ENCODE results near the gene GMEB2.
"Not testable (repeated sequence)": the region's sequence is repeated elsewhere in the genome, so short reads cannot be mapped to it uniquely, and the experiment has no call there.

GMEB2 gene

DNA sequence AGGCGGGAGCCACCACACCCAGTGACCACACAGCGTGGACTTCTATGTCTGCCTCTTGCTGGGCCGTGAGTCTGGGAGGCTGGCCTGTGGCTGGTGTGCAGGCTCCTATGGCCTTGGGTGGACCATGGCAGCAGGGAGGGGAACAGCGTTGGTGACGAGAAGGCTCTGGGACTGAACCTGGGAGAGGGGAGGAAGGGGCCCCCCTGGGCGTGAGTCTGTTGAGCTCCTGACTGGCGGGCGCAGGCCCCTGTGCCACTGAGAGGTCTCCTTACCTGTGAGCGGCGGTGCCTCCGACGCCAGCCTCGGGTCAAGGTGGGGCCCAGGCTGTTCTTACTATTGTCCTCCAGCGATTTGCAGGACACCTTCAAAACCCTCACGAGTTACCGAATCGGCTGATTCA lies 40.1 kb downstream of the GMEB2 start:
- no peak for DNase-seq

DNA sequence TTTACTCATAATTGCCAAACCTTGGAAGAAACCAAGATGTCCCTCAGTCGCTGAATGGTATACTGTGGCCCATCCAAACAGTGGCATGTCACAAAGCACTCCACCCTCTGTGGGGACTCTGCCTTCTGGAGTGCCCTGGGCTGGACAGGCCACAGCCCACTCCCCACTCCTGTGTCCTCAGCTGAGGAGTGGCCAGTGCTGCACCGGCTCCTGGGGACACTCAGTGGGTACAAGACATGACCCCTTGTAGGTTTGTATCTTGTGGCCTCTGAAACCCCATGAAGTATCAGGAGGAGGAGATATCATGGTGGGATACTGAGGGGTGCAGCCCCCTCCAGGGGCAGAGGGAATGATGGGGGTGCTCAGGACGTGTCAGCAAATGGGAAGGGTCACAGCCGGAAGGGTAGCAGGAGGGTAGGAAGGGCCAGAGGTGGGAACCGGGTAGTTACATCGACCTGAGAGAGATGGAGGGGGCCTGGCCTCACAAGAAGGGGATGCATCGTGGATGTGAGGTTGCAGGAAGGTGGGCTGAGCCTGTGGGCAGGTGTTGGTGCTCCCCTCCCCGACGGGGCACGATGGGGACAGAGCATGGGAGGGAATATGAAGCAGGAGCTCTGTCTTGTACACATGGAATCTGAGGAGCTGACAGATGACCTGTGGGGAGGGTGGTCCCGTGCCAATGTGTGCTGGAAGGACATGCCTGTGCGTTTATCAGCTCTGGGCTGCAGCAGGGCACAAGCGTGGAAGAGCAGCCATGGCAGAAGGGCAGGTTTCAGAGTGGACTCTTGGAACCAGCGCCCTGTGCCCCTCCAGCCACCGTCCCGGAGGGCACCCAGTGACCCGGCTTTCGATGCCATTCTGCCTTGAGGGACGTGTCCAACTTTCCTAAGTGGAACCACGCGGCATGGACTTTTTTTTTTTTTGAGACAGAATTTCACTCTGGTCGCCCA lies 41.0 kb downstream of the GMEB2 start:
- DNase-seq = no peak

DNA sequence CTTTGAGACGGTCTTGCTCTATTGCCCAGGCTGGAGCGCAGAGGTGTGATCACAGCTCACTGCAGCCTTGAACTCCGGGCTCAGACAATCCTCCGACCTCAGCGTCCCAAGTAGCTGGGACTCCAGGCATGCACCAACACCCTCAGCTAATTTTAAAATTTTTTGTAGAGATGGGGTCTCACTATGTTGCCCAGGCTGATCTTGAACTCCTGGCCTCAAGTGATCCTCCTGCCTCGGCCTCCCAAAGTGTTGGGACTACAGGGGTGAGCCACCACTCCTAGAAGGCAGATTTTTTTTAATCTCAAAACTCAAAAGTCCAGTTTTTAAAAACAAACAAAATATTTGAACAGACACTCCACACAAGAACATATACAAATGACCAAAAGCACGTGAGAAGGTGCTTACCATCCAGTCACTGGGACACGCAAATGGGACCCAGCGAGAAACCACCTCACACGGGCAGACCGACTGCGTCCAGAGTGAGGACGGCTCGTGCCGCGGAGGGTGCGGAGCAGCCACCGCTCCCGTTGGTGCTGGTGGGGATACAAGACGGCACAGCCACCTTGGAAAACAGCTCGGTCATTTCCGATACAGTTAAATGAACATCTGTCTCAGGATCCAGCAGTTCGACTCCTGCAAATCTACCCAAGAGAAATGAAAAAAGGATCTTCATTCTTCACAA lies 44.4 kb downstream of the GMEB2 start:
- DNase-seq = no peak

DNA sequence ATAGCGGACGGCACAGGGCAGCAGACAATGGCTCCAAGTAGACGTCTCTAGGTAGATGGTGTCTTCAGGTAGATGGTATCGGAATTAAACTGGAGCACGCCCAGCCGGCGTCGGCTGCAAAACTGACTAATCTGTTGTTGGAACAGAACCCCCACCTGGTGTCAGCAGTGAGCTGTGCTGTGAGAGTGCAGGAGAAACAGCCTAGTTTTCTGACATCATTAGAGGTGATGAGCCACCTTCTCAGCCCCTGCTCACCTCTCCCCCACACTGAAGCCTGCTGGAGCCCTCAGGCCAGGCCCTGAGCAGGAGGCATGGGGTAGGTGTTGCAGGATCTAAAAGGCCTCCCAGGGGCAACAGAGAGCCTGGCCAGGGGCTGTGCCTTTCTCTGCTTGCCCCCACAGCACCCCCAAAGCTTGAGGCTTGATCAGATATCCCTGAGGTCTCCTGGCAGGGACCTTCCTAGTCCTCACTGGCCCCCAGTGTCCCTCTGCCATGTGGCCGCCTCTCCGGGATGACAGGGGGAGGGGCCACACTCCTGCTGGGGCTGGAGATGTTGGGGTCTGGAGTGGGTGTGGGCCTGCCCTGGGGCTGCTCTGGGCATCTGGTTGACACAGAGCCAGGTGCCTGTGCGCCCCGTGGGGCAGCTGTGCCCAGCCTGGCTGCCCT lies 46.0 kb downstream of the GMEB2 start:
- DNase-seq = peak in 1 of 2 experiments; percentile 56

DNA sequence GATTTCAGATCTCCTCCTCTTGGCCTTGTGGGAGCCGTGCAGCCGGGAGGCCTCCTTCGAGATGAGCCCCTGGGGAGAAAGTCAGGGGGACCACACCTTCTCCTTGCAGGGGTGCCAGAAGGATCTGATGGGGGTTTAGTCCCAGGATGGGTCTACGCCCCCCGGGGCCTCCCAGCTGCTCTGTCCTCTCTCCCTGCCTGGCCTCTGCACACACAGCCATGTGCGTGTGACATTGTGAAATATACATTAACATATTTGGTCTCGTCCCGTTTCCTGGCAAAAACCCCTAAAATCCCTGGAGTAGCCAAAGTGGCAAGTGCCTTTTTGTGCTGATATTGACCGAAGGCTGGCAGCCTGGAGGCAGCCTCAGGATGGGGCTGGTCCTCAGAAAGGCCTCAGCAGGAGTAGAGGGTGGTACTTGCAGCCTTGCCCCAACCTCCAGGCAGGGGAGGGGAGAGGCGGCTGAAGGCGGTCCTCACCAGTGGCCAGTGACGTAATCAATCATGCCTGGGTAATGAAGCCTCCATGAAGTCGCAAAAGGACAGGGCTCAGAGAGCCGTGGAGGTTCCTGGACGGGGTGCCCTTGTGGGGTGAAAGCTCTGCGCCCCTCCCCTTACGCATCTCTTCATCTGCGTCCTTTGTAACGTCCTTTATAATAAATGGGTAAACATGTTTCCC lies 47.7 kb downstream of the GMEB2 start:
- no peak for DNase-seq

DNA sequence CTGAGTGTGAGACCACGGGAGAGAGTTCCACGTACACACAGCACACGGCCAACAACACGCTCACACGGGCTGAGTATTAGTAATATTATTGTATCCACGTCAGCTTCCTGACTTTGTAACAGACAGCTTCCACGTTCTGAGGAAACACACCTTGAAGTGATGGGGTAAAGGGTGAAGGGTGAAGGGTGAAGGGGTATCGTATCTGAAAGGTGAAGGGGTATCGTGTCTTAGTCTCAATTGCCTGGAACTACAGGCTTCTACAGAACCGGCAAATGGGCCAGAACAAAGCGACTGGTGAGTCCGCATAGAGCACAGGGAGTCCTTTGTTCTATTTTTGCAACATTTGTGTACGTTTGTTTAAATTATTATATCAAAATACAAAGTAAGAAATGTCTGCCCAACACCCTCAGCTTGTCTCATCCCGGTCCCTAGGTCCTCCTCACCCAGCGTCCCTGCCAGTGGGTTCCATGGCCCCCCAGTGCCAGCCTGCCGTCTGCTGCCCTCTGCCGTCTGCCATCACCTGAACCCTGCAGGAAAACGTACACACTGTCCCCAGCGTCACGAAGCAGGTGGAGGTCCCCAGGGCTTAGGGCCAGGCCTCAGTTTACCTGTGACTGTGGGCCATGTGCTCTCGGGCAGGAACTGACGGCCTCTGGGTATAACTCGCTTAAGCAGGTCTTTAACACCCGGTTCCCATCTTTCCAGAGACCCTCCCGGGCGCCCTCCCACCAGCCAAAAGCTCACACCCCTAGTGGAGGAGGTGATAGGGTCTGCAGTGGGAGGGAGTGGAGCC lies 48.5 kb downstream of the GMEB2 start:
- DNase-seq = no peak

DNA sequence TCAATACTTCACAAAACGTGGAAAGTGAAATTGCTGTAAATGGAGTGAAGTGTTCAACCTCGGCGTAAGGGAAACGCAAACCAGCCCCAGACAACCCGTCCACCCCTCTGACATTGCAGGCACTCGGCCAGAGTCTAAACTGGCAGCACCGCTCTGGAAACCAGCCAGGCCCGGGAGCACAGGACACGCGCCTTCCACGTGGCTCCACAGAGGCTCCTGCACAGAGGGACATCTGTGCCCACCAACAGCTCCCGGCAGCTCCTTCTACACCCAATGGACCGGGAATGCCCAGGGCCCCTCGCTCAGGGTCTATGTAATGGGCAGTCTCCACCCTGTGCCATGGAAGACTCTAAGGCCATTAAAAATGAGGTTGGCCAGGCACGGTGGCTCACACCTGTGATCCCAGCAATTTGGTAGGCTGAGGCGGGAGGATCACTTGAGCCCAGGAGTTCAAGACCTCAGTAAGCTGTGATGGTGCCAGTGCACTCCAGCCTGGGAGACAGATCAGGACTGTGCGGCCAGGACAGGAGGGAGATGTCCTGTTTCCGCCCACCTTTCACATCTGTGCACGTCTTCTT lies 49.5 kb downstream of the GMEB2 start:
- DNase-seq = peak; percentile 12 to 74

DNA sequence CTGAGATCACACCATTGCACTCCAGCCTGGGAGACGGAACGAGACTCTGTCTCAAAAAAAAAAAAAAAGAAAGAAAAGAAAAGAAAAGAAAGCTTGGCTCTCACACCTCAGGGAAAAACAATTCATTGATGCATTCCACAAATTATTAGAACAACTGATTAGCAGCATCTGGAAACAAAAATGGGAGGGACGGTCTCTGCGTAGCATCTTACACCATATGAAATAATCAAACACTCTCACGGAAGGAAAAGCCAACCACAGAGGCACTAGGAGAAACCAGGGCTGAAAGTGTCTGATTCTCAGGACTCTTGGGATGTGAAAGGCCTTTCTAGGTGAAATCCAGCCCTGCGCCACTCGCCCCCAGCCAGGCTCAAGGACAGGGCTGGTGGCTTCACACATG lies 50.6 kb downstream of the GMEB2 start:
- no peak for DNase-seq

DNA sequence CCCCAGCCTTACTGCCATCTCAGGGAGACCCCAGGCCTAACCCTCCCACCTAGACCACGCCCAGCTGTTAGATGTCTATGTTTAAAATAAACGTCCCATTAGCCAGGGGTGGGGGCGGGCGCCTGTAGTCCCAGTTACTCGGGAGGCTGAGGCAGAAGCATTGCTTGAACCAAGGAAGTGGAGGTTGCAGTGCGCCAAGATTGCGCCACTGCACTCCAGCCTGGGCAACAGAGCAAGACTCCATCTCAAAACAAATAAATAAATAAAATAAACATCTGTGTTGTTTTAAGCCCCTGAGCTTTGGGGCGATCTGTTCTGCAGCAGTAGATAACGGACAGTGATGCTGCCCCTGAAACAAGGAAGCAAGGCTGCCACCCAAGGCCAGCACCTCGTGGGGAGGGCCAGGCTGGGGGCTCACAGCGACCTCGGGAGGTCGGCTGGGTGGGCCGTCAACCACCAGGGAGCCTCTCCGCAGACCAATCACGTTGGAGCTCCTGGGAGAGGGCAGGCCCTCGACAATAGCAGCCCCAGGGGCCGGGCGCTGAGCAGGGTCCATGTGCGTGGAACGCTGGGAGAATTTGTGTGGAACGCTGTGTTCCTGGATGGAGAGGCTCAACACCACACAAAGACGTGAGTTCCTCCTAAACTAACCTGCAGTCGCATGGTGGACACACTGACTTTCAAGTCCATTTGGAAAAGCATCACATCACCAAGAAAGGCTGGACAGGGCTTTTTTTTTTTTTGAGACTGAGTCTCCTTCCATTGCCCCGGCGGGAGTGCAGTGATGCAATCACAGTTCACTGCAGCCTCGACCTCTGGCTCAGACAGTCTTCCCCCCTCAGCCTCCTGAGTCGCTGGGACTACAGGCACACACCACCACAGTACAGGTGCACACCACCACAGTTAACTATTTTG lies 51.8 kb downstream of the GMEB2 start:
- DNase-seq = no peak

DNA sequence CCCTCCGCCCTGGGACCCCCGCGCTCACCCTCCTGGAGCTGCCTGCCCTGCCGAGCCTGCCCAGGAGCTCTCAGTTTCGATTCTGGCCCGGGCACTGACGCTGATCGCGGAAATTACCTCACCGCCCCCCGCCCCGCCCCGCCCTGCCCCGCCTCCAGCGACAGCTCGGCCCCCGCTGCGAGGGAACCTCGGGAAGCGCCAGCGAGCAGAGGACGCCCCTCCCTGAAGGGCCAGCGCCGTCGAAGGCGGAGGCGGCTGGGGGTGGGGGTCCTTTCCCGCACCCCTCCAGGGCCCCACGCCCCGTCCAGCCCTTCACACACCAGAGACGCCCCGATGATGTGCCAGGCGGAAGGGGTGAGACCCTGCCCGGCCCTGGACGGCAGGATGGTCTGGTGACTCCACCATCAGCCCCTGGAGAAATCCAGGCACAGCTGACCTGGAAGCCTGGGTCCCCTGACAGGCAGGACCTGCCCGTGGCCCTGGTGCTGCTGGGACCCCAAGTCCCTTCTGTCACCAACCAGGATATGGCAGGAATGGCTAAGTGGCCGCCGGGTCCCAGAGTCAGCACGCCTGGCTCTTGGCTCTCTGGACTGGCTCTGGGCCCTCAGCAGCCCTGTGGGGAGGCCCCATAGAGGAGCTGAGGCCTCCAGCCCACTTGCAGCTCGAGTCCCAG lies 52.6 kb downstream of the GMEB2 start, which contains the start of gene HELZ2:
TSS of gene HELZ2 (minus strand) at position 84 of the 673 bp plus-strand sequence. CDS start 1,854 bp downstream, outside the sequence.
- peak; percentile 38 to 80 for DNase-seq

DNA sequence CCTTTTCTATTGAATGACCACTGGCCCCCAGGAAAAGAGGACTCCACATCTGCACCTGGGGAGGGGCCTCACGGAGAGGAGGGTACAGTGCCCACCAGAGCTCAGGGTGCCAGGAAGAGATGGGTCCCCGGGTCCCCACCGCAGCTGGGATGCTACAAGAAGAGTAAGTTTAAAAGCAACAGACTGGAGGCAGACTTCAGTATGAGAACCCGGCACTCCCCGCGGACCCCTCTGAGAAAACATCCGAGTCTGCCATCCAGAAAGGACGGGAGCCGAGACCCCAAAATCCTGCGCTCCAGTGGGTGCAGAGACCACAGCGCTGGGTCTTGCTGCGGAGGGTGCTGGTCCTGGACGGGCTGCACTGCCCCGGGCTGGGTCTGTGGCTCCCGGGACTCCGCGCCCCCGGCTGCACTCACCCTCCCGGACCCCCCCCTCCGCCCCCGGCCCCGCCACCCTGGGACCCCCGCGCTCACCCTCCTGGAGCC lies 53.2 kb downstream of the GMEB2 start:
- no peak for DNase-seq

DNA sequence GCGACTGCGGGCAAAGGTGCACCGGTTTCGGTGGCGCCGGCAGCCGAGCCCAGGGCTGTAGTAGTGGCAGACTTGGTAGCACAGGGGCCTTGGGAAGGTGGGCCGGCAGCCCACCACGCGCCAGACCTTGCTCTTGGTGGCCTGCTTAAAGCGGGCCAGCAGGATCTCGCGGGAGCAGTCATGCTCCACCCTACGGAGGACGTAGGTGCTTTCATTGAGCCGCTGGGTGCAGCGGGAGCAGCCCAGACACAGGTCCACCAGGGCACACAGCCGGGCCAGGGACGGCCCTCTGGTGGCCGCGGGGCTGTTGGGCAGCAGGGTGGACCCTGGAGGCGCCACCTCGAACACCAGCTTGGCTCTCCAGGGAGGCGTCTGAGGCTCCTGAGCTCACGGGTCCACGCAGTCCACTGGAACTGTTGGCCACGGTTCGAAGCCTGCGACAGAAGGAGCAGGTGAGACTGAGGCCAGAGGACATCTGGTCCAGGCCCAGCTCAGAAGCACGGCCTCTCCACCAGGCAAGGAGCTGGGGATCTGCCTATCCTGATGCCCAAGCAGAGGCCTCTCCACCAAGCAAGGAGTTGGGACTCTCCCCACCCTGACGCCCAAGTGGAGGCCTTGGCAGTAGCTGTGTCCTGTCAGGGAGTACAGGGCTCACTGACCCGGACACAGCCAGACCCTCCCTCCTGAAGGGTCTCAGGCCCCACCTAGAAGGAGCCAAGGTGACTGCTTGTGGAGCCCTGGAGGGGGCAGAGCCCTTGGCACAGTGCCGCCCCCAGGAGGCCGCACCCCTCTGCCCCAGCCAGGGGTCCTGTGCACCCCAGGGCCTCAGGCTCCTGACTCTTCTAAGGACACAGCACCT lies 53.9 kb downstream of the GMEB2 start:
- DNase-seq = no peak

DNA sequence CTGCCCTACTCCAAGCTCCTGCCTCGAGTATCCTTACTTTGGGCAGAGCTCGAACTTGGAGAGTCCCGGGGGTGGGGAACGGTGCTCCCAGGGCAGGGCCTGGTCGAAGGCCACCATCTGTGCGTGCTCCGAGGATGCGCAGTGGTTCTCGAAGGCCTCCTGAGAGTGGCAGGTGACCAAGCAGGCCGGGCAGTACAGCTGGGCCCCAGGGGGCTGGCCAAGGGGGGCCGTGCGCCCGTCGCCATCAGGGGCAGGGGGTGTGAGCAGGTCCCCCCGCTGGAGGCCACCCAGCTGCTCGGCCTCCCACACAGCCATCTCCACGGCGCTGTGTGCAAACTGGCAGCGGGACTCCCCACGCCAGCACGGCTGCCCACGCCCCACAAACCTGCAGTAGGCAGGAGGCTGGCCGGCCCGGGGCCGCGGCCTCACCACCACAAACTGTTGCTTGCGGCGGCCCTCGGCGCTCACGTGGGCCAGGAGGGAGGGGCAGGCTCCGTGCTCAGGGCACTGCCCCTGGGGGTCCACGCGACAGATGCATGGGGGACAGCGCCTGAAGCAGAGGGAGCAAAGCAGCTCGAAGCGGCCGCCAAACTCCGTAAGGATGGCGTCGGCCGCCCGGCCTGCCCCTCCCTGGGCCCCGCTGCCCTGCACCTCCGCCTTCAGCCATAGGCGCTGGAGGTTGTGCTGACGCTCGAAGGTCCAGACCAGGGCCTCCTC lies 54.7 kb downstream of the GMEB2 start:
- no peak for DNase-seq

DNA sequence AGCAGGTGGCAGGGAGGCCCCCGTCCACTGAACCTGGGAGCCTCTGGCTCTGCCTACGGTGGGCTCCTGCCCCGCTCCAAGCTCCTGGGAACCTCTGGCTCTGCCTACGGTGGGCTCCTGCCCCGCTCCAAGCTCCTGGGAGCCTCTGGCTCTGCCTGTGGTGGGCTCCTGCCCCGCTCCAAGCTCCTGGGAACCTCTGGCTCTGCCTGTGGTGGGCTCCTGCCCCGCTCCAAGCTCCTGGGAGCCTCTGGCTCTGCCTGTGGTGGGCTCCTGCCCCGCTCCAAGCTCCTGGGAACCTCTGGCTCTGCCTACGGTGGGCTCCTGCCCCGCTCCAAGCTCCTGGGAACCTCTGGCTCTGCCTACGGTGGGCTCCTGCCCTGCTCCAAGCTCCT lies 55.8 kb downstream of the GMEB2 start:
- not testable (repeated sequence) for DNase-seq

DNA sequence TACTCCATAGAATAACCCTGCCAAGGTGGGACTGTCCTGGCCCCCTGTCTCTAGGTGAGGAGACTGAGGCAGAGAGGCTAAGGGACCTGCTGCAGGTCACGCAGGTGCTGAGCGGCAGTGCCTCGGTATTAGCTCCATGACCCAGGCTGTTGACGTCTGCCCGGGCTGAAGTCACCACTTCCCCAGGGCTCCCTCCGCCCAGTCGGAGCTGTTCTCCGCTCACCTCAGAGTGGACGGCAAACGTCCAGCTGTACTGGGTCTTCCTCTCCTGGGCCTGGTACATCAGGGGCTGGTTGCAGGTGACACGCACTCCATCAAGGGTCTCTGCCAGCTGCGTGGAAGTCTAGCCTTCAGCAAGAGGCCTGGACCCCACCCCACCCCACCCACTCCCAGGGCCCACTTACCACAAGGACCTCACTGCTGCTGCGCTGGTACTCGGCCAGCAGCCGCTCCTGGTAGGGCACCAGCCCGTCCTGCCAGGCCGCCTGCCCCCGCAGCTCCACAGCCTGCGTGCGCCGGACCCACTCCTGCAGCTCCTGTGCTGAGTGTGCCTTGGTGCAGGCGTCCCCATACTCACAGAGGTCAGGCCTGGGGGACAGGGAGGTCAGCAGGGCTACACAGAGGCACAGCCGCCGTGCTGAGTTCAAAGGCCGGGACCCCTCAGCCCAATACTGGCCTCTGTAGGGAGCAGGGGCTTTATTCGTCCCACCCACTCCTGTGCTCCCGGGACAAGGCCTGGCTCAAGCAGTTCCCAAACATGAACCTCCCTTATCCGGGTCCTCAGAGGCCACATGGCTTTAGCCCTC lies 56.4 kb downstream of the GMEB2 start:
- no peak for DNase-seq

DNA sequence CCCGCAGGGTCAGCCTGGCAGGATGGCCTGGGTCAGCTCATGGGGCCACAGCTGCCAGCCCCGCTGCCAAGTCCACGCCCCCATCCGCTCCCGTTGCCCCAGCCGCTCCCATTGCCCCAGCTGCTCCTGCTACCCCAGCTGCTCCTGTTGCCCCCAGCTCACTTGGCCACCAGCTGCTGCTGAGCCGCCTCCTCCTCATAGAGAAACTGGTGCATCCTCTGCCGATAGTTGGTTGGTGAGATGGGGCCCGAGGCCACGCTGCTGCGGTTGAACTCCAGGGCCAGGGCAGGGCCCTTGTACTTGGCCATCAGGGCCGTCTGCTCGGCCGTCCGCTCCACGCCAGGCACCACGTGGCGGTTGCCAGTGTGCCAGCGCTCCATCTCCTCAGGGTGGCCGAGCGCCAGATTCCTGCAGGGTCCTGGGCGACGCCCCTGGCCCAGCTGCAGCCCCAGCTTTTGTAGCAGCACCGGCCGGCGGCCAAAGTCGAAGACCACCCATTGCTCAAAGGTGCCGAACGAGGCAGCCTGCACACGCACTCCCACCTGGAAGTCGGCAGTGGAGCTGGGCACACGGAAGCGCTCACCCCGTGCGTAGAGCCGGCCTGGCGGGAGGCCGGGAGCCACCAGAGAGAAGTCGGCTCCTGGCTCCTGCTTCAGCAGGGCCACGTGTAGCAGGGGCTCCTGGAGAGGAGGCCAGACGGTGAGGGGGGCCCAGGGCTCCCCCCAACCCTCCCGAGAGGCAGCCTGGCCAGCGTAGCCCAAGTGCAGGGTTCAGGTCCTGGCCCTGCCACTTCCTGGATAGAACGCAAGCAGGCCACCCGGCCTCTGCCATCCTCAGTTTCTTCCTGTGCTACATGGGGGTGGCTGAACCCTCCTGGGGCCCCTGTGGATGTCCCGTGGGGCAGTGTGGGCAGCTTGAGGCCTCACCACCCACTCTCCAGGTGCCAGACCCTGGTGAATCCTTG lies 57.6 kb downstream of the GMEB2 start:
- peak in 1 of 2 experiments; percentile 75 for DNase-seq

Measured in NCI-H446 (cell line).